ENCODE measurements around the gene TBC1D22A. TPM values are rescaled to one million over a fixed set of nuclear protein-coding genes. Genes with fewer than 3 reads are reported as not detected.
"Not testable (repeated sequence)": the region's sequence is repeated elsewhere in the genome, so short reads cannot be mapped to it uniquely, and the experiment has no call there.

Gene TBC1D22A
- polyA plus RNA-seq, 4 donors, result 17.7 to 26.4 (median 21.0) TPM

- Histone ChIP-seq H3K27me3 (ENCODE audit: control insufficient read depth in 3 of 3, insufficient read depth in 3 of 3, low read length in 3 of 3) (no peaks in the 10 kb centered on the region), H3K27ac (ENCODE audit: low read depth in 1 of 3, low read length in 2 of 3) (no peak overlapping the region), H3K4me1 (ENCODE audit: control insufficient read depth in 3 of 3, insufficient read depth in 2 of 3, low read depth in 1 of 3, low read length in 2 of 3) (peaks cover 0 to 6% (median 2%) of the 10 kb centered on the region in 3 donors), H3K36me3 (ENCODE audit: control insufficient read depth in 3 of 3, insufficient read depth in 2 of 3, low read depth in 1 of 3, low read length in 3 of 3) (peaks cover 0 to 10% (median 0%) of the 10 kb centered on the region in 3 donors), H3K4me3 (ENCODE audit: low read depth in 1 of 3, low read length in 3 of 3) (no peak overlapping the region), H3K9me3 (ENCODE audit: control insufficient read depth in 2 of 2, insufficient read depth in 1 of 2, low read depth in 1 of 2, low read length in 1 of 2) (no peaks in the 10 kb centered on the region)
- WGBS, 3 donors, result 77 to 93% (median 93%) methylated on average over 10 of the region's 10 CpGs
- DNase-seq (no peak), FAIRE-seq (no peak)
Observed at GRCh38 chr22:47134222-47134621, 371.8 kb downstream of the TBC1D22A start.

- Histone ChIP-seq H3K27ac (ENCODE audit: low read depth in 1 of 3, low read length in 2 of 3) (no peak overlapping the region), H3K27me3 (ENCODE audit: control insufficient read depth in 3 of 3, insufficient read depth in 3 of 3, low read length in 3 of 3) (no peaks in the 10 kb centered on the region), H3K4me1 (ENCODE audit: control insufficient read depth in 3 of 3, insufficient read depth in 2 of 3, low read depth in 1 of 3, low read length in 2 of 3) (peaks cover 0 to 2% (median 0%) of the 10 kb centered on the region in 3 donors), H3K9me3 (ENCODE audit: control insufficient read depth in 2 of 2, insufficient read depth in 1 of 2, low read depth in 1 of 2, low read length in 1 of 2) (no peaks in the 10 kb centered on the region), H3K4me3 (ENCODE audit: low read depth in 1 of 3, low read length in 3 of 3) (no peak overlapping the region), H3K36me3 (ENCODE audit: control insufficient read depth in 3 of 3, insufficient read depth in 2 of 3, low read depth in 1 of 3, low read length in 3 of 3) (peaks cover 0 to 10% (median 0%) of the 10 kb centered on the region in 3 donors)
- 84 to 90% (median 85%) methylated on average over 8 of the region's 8 CpGs for whole genome bisulfite sequencing, 3 donors
- FAIRE-seq (no peak), DNase-seq (no peak)
Observed at GRCh38 chr22:47135338-47135737, 372.9 kb downstream of the TBC1D22A start.

GRCh38 chr22:47136050-47136449 is 373.6 kb downstream of the TBC1D22A start:
- FAIRE-seq (no peak), DNase-seq (no peak)
- Histone ChIP-seq H3K36me3 (ENCODE audit: control insufficient read depth in 3 of 3, insufficient read depth in 2 of 3, low read depth in 1 of 3, low read length in 3 of 3) (peaks cover 0 to 7% (median 0%) of the 10 kb centered on the region in 3 donors), H3K27ac (ENCODE audit: low read depth in 1 of 3, low read length in 2 of 3) (no peak overlapping the region), H3K4me3 (ENCODE audit: low read depth in 1 of 3, low read length in 3 of 3) (no peak overlapping the region), H3K27me3 (ENCODE audit: control insufficient read depth in 3 of 3, insufficient read depth in 3 of 3, low read length in 3 of 3) (no peaks in the 10 kb centered on the region), H3K4me1 (ENCODE audit: control insufficient read depth in 3 of 3, insufficient read depth in 2 of 3, low read depth in 1 of 3, low read length in 2 of 3) (no peaks in the 10 kb centered on the region), H3K9me3 (ENCODE audit: control insufficient read depth in 2 of 2, insufficient read depth in 1 of 2, low read depth in 1 of 2, low read length in 1 of 2) (no peaks in the 10 kb centered on the region)
- WGBS, 3 donors, result 96 to 99% (median 97%) methylated on average over 8 to 12 of the region's 12 CpGs

- FAIRE-seq, result no peak
- H3K27ac ChIP-seq (ENCODE audit: low read depth in 1 of 3, low read length in 2 of 3), result no peak overlapping the region
- DNase-seq, result no peak
- WGBS, 3 donors, result 87 to 90% (median 89%) methylated on average over 15 to 16 of the region's 16 CpGs
- no peaks in the 10 kb centered on the region for H3K4me1 ChIP-seq (ENCODE audit: control insufficient read depth in 3 of 3, insufficient read depth in 2 of 3, low read depth in 1 of 3, low read length in 2 of 3)
- no peaks in the 10 kb centered on the region for H3K27me3 ChIP-seq (ENCODE audit: control insufficient read depth in 3 of 3, insufficient read depth in 3 of 3, low read length in 3 of 3)
- no peak overlapping the region for H3K4me3 ChIP-seq (ENCODE audit: low read depth in 1 of 3, low read length in 3 of 3)
- H3K36me3 ChIP-seq (ENCODE audit: control insufficient read depth in 3 of 3, insufficient read depth in 2 of 3, low read depth in 1 of 3, low read length in 3 of 3), result peaks cover 0 to 6% (median 0%) of the 10 kb centered on the region in 3 donors
- no peaks in the 10 kb centered on the region for H3K9me3 ChIP-seq (ENCODE audit: control insufficient read depth in 2 of 2, insufficient read depth in 1 of 2, low read depth in 1 of 2, low read length in 1 of 2)
Observed at GRCh38 chr22:47136671-47137070, 374.2 kb downstream of the TBC1D22A start.

GRCh38 chr22:47139013-47139789 is 376.8 kb downstream of the TBC1D22A start:
- peaks cover 0 to under 1% (median 0%) of the 10 kb centered on the region in 3 donors for H3K4me1 ChIP-seq (ENCODE audit: control insufficient read depth in 3 of 3, insufficient read depth in 2 of 3, low read depth in 1 of 3, low read length in 2 of 3)
- FAIRE-seq, result no peak
- no peak for DNase-seq
- H3K4me3 ChIP-seq (ENCODE audit: low read depth in 1 of 3, low read length in 3 of 3), result no peak overlapping the region
- no peak overlapping the region for H3K27ac ChIP-seq (ENCODE audit: low read depth in 1 of 3, low read length in 2 of 3)
- H3K27me3 ChIP-seq (ENCODE audit: control insufficient read depth in 3 of 3, insufficient read depth in 3 of 3, low read length in 3 of 3), result no peaks in the 10 kb centered on the region
- H3K9me3 ChIP-seq (ENCODE audit: control insufficient read depth in 2 of 2, insufficient read depth in 1 of 2, low read depth in 1 of 2, low read length in 1 of 2), result no peaks in the 10 kb centered on the region
- H3K36me3 ChIP-seq (ENCODE audit: control insufficient read depth in 3 of 3, insufficient read depth in 2 of 3, low read depth in 1 of 3, low read length in 3 of 3), result peaks cover 0 to 9% (median 0%) of the 10 kb centered on the region in 3 donors
- 93 to 94% (median 94%) methylated on average over 30 of the region's 30 CpGs for WGBS, 3 donors

GRCh38 chr22:47139790-47140119 is 377.3 kb downstream of the TBC1D22A start:
- Histone ChIP-seq H3K36me3 (ENCODE audit: control insufficient read depth in 3 of 3, insufficient read depth in 2 of 3, low read depth in 1 of 3, low read length in 3 of 3) (peaks cover 0 to 9% (median 0%) of the 10 kb centered on the region in 3 donors), H3K4me1 (ENCODE audit: control insufficient read depth in 3 of 3, insufficient read depth in 2 of 3, low read depth in 1 of 3, low read length in 2 of 3) (peaks cover 0 to 2% (median 0%) of the 10 kb centered on the region in 3 donors), H3K27ac (ENCODE audit: low read depth in 1 of 3, low read length in 2 of 3) (no peak overlapping the region), H3K9me3 (ENCODE audit: control insufficient read depth in 2 of 2, insufficient read depth in 1 of 2, low read depth in 1 of 2, low read length in 1 of 2) (no peaks in the 10 kb centered on the region), H3K27me3 (ENCODE audit: control insufficient read depth in 3 of 3, insufficient read depth in 3 of 3, low read length in 3 of 3) (no peaks in the 10 kb centered on the region), H3K4me3 (ENCODE audit: low read depth in 1 of 3, low read length in 3 of 3) (no peak overlapping the region)
- DNase-seq, result no peak
- FAIRE-seq, result no peak
- 66 to 92% (median 73%) methylated on average over 6 of the region's 6 CpGs for WGBS, 3 donors

- H3K9me3 ChIP-seq (ENCODE audit: control insufficient read depth in 2 of 2, insufficient read depth in 1 of 2, low read depth in 1 of 2, low read length in 1 of 2); DNase-seq; H3K4me3 ChIP-seq (ENCODE audit: low read depth in 1 of 3, low read length in 3 of 3); H3K4me1 ChIP-seq (ENCODE audit: control insufficient read depth in 3 of 3, insufficient read depth in 2 of 3, low read depth in 1 of 3, low read length in 2 of 3); FAIRE-seq; H3K27me3 ChIP-seq (ENCODE audit: control insufficient read depth in 3 of 3, insufficient read depth in 3 of 3, low read length in 3 of 3); H3K36me3 ChIP-seq (ENCODE audit: control insufficient read depth in 3 of 3, insufficient read depth in 2 of 3, low read depth in 1 of 3, low read length in 3 of 3); H3K27ac ChIP-seq (ENCODE audit: low read depth in 1 of 3, low read length in 2 of 3): not testable (repeated sequence)
- WGBS, 3 donors, result 90 to 96% (median 95%) methylated on average over 8 of the region's 8 CpGs
Observed at GRCh38 chr22:47140975-47141374, 378.5 kb downstream of the TBC1D22A start.

GRCh38 chr22:47142427-47143046 is 380.1 kb downstream of the TBC1D22A start:
- H3K27me3 ChIP-seq (ENCODE audit: control insufficient read depth in 3 of 3, insufficient read depth in 3 of 3, low read length in 3 of 3), result no peaks in the 10 kb centered on the region
- H3K4me1 ChIP-seq (ENCODE audit: control insufficient read depth in 3 of 3, insufficient read depth in 2 of 3, low read depth in 1 of 3, low read length in 2 of 3), result peaks cover 0 to 2% (median 0%) of the 10 kb centered on the region in 3 donors
- FAIRE-seq (no peak), DNase-seq (no peak)
- H3K4me3 ChIP-seq (ENCODE audit: low read depth in 1 of 3, low read length in 3 of 3), result no peak overlapping the region
- H3K27ac ChIP-seq (ENCODE audit: low read depth in 1 of 3, low read length in 2 of 3), result no peak overlapping the region
- peaks cover 0 to 11% (median 0%) of the 10 kb centered on the region in 3 donors for H3K36me3 ChIP-seq (ENCODE audit: control insufficient read depth in 3 of 3, insufficient read depth in 2 of 3, low read depth in 1 of 3, low read length in 3 of 3)
- WGBS, 3 donors, result 88 to 96% (median 90%) methylated on average over 1 to 2 of the region's 2 CpGs
- H3K9me3 ChIP-seq (ENCODE audit: control insufficient read depth in 2 of 2, insufficient read depth in 1 of 2, low read depth in 1 of 2, low read length in 1 of 2), result no peaks in the 10 kb centered on the region
